ENCODE data around the gene NTM. TPM values are rescaled to one million over a fixed set of nuclear protein-coding genes. Genes with fewer than 3 reads are reported as not detected.

The NTM gene
- total RNA-seq, 6 donors from 2014 or later, result 4.1 to 151 (median 115) TPM

GRCh38 chr11:131889146-131889577 lies 518.7 kb downstream of the NTM start:
- 49 to 55% methylated on average over 2 of the region's 2 CpGs for WGBS, 2 donors
- no peak for TF ChIP-seq CTCF (IDR thresholded peaks at IDR 0.05)
- no peak for TF ChIP-seq POLR2AphosphoS5 (IDR thresholded peaks at IDR 0.05)
- TF ChIP-seq EP300 (IDR thresholded peaks at IDR 0.05), result no peak
- TF ChIP-seq POLR2A (IDR thresholded peaks at IDR 0.05), result no peak
- no peaks in the 10 kb centered on the region for H3K27me3 ChIP-seq
- ATAC-seq (ENCODE audit: low FRiP score in 2 of 2) (peak; percentile 47 to 80), DNase-seq (no peak)
- H3K27ac ChIP-seq, result no peak overlapping the region
- H3K36me3 ChIP-seq, result no peaks in the 10 kb centered on the region
- no peak overlapping the region for H3K4me3 ChIP-seq
- H3K9me3 ChIP-seq, result no peaks in the 10 kb centered on the region
- H3K4me1 ChIP-seq, result no peaks in the 10 kb centered on the region

GRCh38 chr11:131889760-131890581 lies 519.6 kb downstream of the NTM start:
- ATAC-seq (ENCODE audit: low FRiP score in 2 of 2) (no peak), DNase-seq (no peak)
- no peak for TF ChIP-seq POLR2A (IDR thresholded peaks at IDR 0.05)
- no peak for TF ChIP-seq POLR2AphosphoS5 (IDR thresholded peaks at IDR 0.05)
- TF ChIP-seq EP300 (IDR thresholded peaks at IDR 0.05), result no peak
- TF ChIP-seq CTCF (IDR thresholded peaks at IDR 0.05), result no peak
- 57 to 59% methylated on average over 4 of the region's 4 CpGs for WGBS, 2 donors
- H3K27me3 ChIP-seq, result no peaks in the 10 kb centered on the region
- no peaks in the 10 kb centered on the region for H3K36me3 ChIP-seq
- H3K4me1 ChIP-seq, result no peaks in the 10 kb centered on the region
- no peaks in the 10 kb centered on the region for H3K9me3 ChIP-seq
- H3K4me3 ChIP-seq, result no peak overlapping the region
- H3K27ac ChIP-seq, result no peak overlapping the region

- TF ChIP-seq POLR2A (IDR thresholded peaks at IDR 0.05) (no peak), POLR2AphosphoS5 (IDR thresholded peaks at IDR 0.05) (no peak), EP300 (IDR thresholded peaks at IDR 0.05) (no peak), CTCF (IDR thresholded peaks at IDR 0.05) (no peak)
- DNase-seq (no peak), ATAC-seq (ENCODE audit: low FRiP score in 2 of 2) (no peak)
- Histone ChIP-seq H3K27ac (no peak overlapping the region), H3K4me1 (no peaks in the 10 kb centered on the region), H3K4me3 (no peak overlapping the region), H3K27me3 (no peaks in the 10 kb centered on the region), H3K9me3 (no peaks in the 10 kb centered on the region), H3K36me3 (no peaks in the 10 kb centered on the region)
- 84 to 86% methylated on average over 8 of the region's 8 CpGs for WGBS, 2 donors
Observed at GRCh38 chr11:131893103-131893890, 522.9 kb downstream of the NTM start.

- no peaks in the 10 kb centered on the region for H3K27me3 ChIP-seq
- H3K4me3 ChIP-seq, result no peak overlapping the region
- no peak for DNase-seq
- H3K4me1 ChIP-seq, result no peaks in the 10 kb centered on the region
- no peaks in the 10 kb centered on the region for H3K9me3 ChIP-seq
- H3K36me3 ChIP-seq, result no peaks in the 10 kb centered on the region
- no peak for TF ChIP-seq CTCF (IDR thresholded peaks at IDR 0.05)
- no peak for TF ChIP-seq EP300 (IDR thresholded peaks at IDR 0.05)
- no peak for TF ChIP-seq POLR2AphosphoS5 (IDR thresholded peaks at IDR 0.05)
- TF ChIP-seq POLR2A (IDR thresholded peaks at IDR 0.05), result no peak
- WGBS, 2 donors, result 90 to 92% methylated on average over 5 of the region's 5 CpGs
- ATAC-seq (ENCODE audit: low FRiP score in 2 of 2), result no peak
- no peak overlapping the region for H3K27ac ChIP-seq
Observed at GRCh38 chr11:131893988-131894387, 523.6 kb downstream of the NTM start.
